MM.1S (cell line): Measurements from ENCODE around the gene ABCA2.

Experiments
- DNase-seq: peaks from one replicate; pipeline ENCODE4 v3.0.0-alpha.2; 2015
- H2AFZ ChIP-seq: fragments of 300-600 bp; sonication (generic); 2 replicates; pipeline ENCODE4 v1.6.0; 2016; ENCODE audit warnings: antibody characterized with exemption, low read length
- H3F3A ChIP-seq: fragments of 300-600 bp; sonication (generic); 2 replicates; pipeline ENCODE4 v1.6.1; 2016; ENCODE audit warnings: mild to moderate bottlenecking, antibody characterized with exemption, low read length, moderate library complexity, mixed read lengths; ENCODE audit not compliant: insufficient read depth
- H3K27ac ChIP-seq: fragments of 300-600 bp; sonication (generic); 2 replicates; pipeline ENCODE4 v1.5.1; 2016; ENCODE audit warnings: mild to moderate bottlenecking, low read length
- H3K27me3 ChIP-seq: fragments of 300-600 bp; sonication (generic); replicated peaks from 2 replicates; pipeline ENCODE4 v1.6.0; 2016; ENCODE audit warnings: low read length; ENCODE audit not compliant: insufficient read depth
- H3K36me3 ChIP-seq: fragments of 300-600 bp; sonication (generic); replicated peaks from 2 replicates; pipeline ENCODE4 v1.6.1; 2016; ENCODE audit warnings: mild to moderate bottlenecking, low read length, mixed read lengths; ENCODE audit not compliant: insufficient read depth
- H3K4me1 ChIP-seq: fragments of 300-600 bp; sonication (generic); 2 replicates; pipeline ENCODE4 v1.6.1; 2016; ENCODE audit warnings: low read length, mixed read lengths
- H3K4me2 ChIP-seq: fragments of 300-600 bp; sonication (generic); 2 replicates; pipeline ENCODE4 v1.6.0; 2016; ENCODE audit warnings: low read depth, low read length
- H3K4me3 ChIP-seq: fragments of 300-600 bp; sonication (generic); 2 replicates; pipeline ENCODE4 v1.5.1; 2016; ENCODE audit warnings: low read length, mixed read lengths
- H3K79me2 ChIP-seq: fragments of 300-600 bp; sonication (generic); 2 replicates; pipeline ENCODE4 v1.6.1; 2016; ENCODE audit warnings: mixed run types, low read length, mixed read lengths
- H3K9ac ChIP-seq: fragments of 300-600 bp; sonication (generic); 2 replicates; pipeline ENCODE4 v1.6.1; 2016; ENCODE audit warnings: low read length, mixed read lengths
- H3K9me2 ChIP-seq: fragments of 300-600 bp; sonication (generic); replicated peaks from 2 replicates; pipeline ENCODE4 v1.6.1; 2016; ENCODE audit warnings: mild to moderate bottlenecking, low read length, mixed read lengths; ENCODE audit not compliant: insufficient read depth
- H3K9me3 ChIP-seq: fragments of 300-600 bp; sonication (generic); replicated peaks from 2 replicates; pipeline ENCODE4 v1.6.1; 2016; ENCODE audit warnings: mild to moderate bottlenecking, low read length, mixed read lengths; ENCODE audit not compliant: insufficient read depth
- H4K20me1 ChIP-seq: fragments of 300-600 bp; sonication (generic); 2 replicates; pipeline ENCODE4 v1.6.1; 2016; ENCODE audit warnings: mild to moderate bottlenecking, low read length, moderate library complexity, mixed read lengths; ENCODE audit not compliant: insufficient read depth
- EZH2 ChIP-seq: fragments of 300-600 bp; sonication (generic); optimal IDR thresholded peaks from 2 replicates; pipeline ENCODE3; 2017; ENCODE audit warnings: low read depth, mild to moderate bottlenecking, antibody characterized with exemption, low read length, mixed read lengths
- EZH2phosphoT487 ChIP-seq: fragments of 300-600 bp; sonication (generic); IDR thresholded peaks from 2 replicates; pipeline ENCODE4 v1.6.1; 2018; ENCODE audit warnings: antibody characterized with exemption, low read length
- TF ChIP-seq, protein P1 (sequence below): fragments of 300-600 bp; sonication (generic); IDR thresholded peaks from 2 replicates; pipeline ENCODE4 v1.5.1; 2016; ENCODE audit warnings: antibody characterized with exemption, low read length, mixed read lengths

Gene ABCA2

DNA sequence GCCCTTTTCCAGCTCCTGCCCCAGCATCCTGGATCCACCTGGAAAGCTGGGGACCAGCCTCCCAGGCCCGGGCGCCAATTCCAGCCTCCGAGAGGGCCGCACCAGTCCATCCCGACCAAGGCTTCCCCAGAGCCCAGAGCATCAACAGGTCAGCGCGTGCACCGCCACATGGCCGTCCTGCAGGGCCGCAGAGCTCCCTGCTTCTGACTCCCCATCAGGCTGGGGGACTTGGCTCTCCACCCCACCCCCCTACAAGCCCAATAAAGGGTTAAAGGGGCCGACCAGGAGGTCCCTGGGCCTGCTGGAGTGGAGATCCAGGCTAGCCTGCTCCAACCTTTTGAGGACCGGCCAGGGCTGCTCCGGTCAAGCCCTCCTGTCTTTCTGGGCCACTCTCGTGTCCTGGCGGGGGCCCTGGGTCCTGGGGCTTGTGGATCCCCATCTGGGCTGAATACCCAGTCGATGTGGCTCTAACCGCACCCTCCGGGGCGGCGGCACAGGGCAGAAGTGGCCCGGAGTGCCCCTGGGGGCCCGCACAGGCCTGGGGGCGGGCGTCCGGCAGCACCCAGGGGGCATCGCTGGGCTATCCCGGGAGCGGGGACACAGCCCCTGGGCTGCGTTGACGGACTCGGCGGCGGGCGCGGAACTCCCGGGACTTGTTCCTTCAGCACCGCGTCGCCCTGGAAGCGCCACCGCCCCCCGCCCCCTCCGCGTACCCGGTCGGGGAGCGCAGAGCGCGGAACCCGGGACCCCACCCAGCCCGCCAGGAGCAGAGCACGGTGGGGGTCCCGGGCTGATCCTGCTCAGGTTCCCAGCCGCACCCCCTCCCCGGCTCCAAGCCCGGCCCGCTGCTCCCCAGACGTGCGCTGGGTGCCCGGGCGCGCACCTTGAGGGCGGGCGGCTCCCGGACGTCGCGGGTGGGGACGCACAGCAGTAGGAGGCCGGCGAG lies 25.2 kb upstream of the ABCA2 start:
- TF ChIP-seq, protein P1, sequence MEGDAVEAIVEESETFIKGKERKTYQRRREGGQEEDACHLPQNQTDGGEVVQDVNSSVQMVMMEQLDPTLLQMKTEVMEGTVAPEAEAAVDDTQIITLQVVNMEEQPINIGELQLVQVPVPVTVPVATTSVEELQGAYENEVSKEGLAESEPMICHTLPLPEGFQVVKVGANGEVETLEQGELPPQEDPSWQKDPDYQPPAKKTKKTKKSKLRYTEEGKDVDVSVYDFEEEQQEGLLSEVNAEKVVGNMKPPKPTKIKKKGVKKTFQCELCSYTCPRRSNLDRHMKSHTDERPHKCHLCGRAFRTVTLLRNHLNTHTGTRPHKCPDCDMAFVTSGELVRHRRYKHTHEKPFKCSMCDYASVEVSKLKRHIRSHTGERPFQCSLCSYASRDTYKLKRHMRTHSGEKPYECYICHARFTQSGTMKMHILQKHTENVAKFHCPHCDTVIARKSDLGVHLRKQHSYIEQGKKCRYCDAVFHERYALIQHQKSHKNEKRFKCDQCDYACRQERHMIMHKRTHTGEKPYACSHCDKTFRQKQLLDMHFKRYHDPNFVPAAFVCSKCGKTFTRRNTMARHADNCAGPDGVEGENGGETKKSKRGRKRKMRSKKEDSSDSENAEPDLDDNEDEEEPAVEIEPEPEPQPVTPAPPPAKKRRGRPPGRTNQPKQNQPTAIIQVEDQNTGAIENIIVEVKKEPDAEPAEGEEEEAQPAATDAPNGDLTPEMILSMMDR, result no peak
- TF ChIP-seq EZH2, result no peak
- no peak for TF ChIP-seq EZH2phosphoT487
- Histone ChIP-seq H3K4me3 (peak overlapping the region; percentile 34), H2AFZ (no peak overlapping the region), H3K4me2 (peak overlapping the region; percentile 70; the same call in 1 of the 2 replicates), H3K9me3 (no peaks in the 10 kb centered on the region), H3K4me1 (no peaks in the 10 kb centered on the region), H3K36me3 (no peaks in the 10 kb centered on the region), H3K79me2 (no peaks in the 10 kb centered on the region), H3K9me2 (no peaks in the 10 kb centered on the region), H3K27ac (no peak overlapping the region), H3F3A (no peaks in the 10 kb centered on the region), H3K9ac (no peak overlapping the region), H4K20me1 (no peaks in the 10 kb centered on the region), H3K27me3 (peaks cover 74% of the 10 kb centered on the region)
- DNase-seq, result no peak

DNA sequence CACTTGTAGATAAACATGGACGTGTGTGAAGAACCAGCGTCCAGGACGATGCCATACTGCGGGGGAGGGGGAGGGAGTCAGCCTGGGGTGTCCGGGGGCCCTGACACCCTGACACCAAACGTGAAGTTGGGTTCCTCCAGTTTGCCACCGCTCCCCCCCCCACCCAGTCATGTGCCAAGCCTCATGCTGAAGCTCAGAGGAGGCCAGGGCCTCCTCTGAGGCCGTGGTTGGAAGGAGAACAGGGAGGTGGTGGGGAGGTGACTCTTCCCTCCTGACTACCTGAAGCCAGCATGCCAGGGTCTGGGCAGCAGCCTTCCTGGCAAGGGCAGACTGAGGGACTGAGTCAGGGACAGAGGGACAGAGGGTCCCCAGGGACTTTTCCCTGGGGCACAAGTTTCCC lies 24.3 kb upstream of the ABCA2 start:
- H3K79me2 ChIP-seq, result no peaks in the 10 kb centered on the region
- no peak overlapping the region for H2AFZ ChIP-seq
- H3F3A ChIP-seq, result no peaks in the 10 kb centered on the region
- H3K4me3 ChIP-seq, result no peak overlapping the region
- TF ChIP-seq EZH2phosphoT487 (no peak), EZH2 (no peak)
- TF ChIP-seq, protein P1, result no peak
- H4K20me1 ChIP-seq, result no peaks in the 10 kb centered on the region
- H3K4me2 ChIP-seq, result no peak overlapping the region
- no peaks in the 10 kb centered on the region for H3K9me3 ChIP-seq
- H3K4me1 ChIP-seq, result no peaks in the 10 kb centered on the region
- H3K27me3 ChIP-seq, result peaks cover 73% of the 10 kb centered on the region
- no peak overlapping the region for H3K9ac ChIP-seq
- DNase-seq, result no peak
- no peaks in the 10 kb centered on the region for H3K36me3 ChIP-seq
- no peaks in the 10 kb centered on the region for H3K9me2 ChIP-seq
- H3K27ac ChIP-seq, result no peak overlapping the region

DNA sequence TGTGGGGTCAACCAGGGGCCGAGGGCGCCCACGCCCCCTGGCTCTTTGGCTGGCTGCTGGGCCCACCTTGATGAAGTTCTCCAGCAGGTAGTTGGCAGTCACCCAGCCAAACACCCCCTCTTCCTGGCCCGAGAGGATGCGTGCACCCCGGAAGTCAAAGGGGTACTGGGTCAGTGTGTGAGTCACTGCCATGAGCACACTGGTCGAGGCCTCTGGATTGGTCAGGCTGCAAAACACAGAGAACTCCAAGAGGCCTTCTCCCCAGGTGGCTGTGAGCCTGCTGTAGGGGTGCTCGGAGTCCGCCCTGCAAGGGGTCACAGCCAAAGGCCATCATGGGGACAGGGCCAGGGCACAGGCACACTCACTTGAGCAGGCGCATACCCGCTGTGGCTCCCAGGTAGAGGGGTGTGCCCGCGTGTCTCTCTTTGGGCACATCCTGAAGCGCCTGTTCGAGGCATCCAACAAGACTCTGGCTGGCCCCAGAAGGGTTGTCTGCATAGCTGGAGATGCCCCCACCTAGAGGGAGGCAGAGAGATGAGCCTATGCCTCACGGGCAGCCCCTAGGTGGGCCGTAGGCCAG lies 23.2 kb upstream of the ABCA2 start:
- Histone ChIP-seq H3K36me3 (no peaks in the 10 kb centered on the region), H3K9ac (no peak overlapping the region), H2AFZ (no peak overlapping the region)

More for the DNA sequence above, 23.2 kb upstream of the ABCA2 start:
- H3K79me2 ChIP-seq, result no peaks in the 10 kb centered on the region
- H4K20me1 ChIP-seq, result no peaks in the 10 kb centered on the region
- peaks cover 76% of the 10 kb centered on the region for H3K27me3 ChIP-seq
- TF ChIP-seq EZH2phosphoT487 (no peak), EZH2 (no peak)
- TF ChIP-seq, protein P1, result no peak
- no peaks in the 10 kb centered on the region for H3K4me1 ChIP-seq
- no peaks in the 10 kb centered on the region for H3F3A ChIP-seq
- H3K9me2 ChIP-seq, result no peaks in the 10 kb centered on the region
- DNase-seq, result no peak
- H3K4me2 ChIP-seq, result no peak overlapping the region
- no peak overlapping the region for H3K27ac ChIP-seq
- no peak overlapping the region for H3K4me3 ChIP-seq
- H3K9me3 ChIP-seq, result no peaks in the 10 kb centered on the region
